NT2/D1 (cell line): Measurements from ENCODE around the gene ZNF793.

Experiments used
- YY1 ChIP-seq: IDR thresholded peaks from 2 replicates; pipeline ENCODE4 v1.6.1; 2011; ENCODE audit not compliant: insufficient read length, insufficient read depth
- ZNF274 ChIP-seq: IDR thresholded peaks from 2 replicates; pipeline ENCODE4 v1.6.1; 2011; ENCODE audit warnings: mild to moderate bottlenecking, low read depth, low read length

- TF ChIP-seq YY1 (no peak), ZNF274 (no peak)
These were observed 4.4 kb downstream of the ZNF793 start for GRCh38 chr19:37511186-37511585.
